GM19099 (cell line): ENCODE measurements around the gene LEKR1.

ENCODE experiments used
- POLR2A ChIP-seq: IDR thresholded peaks from 3 replicates; pipeline ENCODE4 v1.6.1; 2011; ENCODE audit warnings: low read depth; ENCODE audit not compliant: insufficient read length; ENCODE audit errors: extremely low read depth

The LEKR1 gene

DNA sequence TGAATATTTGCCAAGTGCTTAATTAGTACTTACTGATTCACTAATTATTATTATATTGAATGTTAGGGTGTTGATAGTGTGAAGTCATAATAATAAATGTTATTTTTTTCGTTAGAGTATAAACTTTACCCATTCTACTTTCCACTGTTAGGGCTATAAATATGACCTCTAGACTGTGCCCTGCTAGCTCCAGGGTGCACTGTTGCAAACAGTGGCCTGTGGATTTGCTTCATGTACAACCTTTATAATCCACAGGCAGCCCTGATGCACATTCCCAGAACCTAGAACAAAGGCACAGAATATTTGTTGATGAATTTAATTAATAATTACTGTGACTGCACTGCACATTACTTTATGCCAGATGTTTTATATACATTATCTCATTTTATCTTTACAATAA is 28.8 kb upstream of the LEKR1 start:
- no peak for TF ChIP-seq POLR2A

DNA sequence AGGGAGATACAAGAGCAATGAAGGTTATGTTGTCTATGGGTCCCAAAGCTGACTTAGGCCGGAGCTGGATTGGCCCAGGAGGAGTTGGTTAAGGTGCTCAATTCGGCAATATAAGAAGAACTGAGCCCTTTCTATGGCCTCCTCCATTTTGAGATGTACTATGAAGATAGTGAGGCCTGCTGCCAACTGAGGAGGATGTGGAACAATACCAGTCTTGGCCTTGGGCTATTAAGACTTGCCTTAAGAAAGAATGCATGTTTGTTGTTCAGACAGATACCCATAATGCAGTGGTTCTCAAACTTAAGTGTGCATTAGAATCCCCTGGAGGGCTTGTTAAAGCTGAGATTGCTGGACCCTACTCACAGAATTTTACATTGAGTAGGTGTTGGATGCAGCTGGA is 24.4 kb upstream of the LEKR1 start:
- no peak for TF ChIP-seq POLR2A

DNA sequence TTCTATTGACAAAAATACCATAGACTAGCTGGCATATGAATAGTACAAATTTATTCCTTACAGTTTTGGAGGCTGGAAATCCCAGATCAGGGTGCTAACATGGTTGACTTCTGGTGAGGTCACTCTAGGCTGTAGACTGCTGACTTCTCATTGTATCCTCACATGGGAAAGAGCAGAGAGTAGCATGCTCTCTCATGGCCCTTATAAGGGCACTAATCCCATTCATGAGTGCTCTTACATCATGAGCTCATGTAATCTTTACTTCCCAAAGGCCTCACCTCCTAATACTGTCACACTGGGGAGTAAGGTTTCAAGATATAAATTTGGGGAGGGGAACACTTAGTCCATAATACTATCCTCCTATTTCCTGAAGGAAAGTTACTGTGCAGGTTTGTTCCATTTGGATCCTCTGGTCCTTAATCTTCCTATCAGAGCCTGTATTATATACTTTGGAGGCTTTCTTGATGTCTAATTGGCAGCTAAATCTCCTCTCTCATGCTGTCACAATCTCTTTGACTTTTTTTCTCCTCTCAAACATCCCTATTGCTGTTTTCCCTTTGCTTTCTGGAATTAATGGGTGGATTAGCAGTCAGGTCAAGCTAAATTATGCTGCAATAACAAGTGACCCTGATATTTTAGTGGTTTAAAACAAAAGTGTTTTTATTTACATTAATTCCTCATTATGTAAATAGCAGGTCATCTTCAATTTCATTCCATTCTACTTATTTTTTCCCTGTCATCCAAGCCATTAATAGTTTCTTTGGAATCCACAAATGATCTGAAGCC is 23.1 kb upstream of the LEKR1 start:
- TF ChIP-seq POLR2A: no peak

DNA sequence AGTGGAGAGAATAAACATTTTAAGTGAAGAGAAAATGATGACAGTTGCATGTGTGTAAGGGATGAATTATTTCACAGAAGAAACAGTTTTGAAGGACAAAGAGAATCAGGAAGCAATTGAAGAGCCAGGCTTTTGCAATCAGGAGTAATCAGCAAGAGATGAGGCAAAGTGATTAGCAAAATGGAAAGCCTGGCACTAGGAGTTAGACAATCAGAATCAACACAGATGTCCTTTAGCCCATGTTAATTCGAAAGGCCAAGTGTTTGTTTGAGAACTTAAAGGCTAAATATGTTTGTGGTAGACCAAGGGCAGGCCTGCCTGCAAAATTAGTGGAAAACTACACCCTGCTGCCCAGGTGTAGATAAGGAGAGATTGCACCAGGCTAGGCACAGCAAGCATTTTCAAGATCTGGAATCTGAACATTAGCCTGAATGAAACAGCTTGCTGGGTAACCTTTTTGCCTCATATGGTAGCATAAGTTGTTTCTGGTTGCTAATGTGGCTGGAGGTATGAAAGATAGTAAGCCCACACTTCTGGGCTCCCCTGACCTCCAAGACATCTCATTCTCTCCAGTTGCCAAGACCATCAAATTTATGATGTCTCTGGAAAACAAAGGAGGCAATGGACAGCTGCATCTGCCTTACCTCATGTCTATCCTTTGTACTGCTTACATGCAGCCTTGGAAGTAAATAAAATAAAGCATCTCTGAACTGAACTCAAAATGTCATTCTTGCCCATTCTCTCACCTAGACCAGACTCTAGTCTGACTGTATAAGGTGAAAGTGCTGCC is 22.0 kb upstream of the LEKR1 start:
- no peak for TF ChIP-seq POLR2A

DNA sequence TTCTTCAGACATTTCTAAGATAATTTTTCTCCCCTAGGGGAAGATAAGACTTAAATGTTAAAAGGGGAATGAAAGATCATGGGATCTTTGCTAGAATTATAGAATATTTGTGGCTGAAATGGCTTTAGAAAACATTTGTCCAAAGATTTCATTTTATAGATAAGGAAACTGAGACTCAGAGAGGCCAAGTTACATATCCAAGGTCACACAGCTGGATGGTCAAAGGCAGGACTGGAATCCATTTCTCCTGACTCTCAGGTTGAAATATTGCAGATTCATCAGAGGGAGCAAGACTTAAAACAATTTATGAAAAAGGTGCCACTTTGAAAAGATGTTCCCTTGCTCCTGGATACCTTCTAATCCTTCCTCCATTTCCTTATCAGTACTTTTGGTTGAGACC is 19.5 kb upstream of the LEKR1 start:
- no peak for TF ChIP-seq POLR2A

DNA sequence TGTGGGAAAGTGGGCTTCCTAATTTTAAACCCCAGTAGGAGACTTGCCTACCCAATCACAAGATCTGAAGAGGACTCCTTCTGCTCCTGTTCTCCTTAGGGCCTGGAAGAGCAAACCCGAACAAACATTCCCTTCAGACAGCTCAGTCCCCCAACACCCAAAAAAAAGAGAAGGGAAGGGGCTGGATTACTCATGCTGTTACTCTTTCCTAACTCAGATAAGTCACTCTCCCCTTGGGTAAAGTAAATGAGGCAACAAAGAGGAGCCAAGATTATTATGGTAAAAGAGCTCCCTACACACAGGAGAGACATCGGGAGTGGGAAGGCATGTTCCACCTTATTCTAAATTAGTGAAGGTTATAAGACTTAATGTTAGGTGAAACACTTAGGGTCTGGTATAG is 18.1 kb upstream of the LEKR1 start:
- no peak for TF ChIP-seq POLR2A

DNA sequence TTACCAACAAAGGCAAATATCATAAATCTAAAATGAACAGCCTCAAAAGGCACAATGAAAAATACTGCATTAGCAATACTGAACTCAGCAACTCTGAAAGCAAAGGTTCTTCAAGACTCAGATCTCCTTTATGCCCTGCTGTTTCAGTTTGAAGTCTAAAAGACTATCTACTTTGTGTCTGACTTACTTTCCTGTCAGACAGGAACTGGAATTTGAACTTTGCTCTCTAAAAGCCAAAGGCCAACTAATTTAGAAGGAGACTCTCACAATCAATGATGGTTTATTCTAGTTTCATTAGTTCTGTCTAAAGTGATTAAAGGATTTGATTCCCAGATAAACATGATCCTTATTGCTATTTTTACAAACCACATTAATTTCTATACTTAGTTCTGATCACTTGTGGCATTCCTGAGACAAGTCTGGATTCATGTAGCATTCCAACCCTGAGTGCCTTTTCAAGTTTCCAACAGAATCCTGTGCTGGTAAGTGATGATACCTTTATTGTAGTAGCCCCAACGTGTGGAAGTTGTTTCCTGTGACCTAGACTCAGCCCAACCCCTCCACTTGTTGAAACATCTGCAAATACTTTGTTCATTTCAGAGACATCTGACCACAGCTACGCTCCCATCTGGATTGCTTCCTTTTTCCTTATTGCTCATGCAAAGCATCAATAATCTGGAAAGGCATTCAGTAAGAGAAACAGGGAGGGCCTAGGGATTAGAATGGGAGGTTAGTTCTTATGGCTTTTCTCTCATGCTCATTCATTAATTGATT is 14.9 kb upstream of the LEKR1 start:
- no peak for TF ChIP-seq POLR2A

DNA sequence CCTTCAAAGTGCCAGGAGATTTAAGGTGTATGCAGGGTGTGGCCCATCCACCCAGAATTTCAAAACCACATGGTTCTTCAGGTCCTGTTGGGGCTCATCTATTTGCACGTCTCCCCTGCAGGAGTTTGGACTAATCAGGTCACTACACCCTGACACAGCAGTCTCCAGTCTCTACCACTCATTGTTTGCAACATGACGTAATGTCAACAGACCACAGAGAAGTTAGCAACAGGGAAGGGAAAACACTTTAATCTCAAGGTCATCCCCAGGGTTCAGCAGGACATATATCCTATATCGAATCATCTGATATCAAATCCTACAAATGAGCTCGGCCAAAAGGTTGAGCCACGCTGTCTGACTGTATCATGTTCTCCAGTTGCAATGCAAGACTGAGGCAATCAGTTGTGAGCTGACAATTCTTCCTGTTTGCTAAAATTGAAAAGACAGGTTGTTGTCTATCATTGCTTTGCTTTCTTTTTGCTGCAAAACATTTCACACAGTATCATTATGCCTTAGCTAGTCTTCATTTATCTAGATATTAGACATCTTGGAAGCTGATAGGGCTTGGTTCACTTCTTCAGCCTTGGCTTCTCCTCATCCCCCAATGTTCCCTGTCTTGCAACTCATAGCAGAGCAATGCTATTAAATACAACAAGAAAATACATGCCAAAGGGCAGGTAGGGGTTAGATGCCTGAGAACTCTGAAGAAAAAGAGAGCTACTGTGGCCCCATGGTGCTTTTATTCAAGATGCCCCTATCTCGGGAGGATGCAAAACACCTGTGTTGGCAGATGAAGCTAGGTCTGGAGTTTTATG is 13.4 kb upstream of the LEKR1 start:
- no peak for TF ChIP-seq POLR2A

DNA sequence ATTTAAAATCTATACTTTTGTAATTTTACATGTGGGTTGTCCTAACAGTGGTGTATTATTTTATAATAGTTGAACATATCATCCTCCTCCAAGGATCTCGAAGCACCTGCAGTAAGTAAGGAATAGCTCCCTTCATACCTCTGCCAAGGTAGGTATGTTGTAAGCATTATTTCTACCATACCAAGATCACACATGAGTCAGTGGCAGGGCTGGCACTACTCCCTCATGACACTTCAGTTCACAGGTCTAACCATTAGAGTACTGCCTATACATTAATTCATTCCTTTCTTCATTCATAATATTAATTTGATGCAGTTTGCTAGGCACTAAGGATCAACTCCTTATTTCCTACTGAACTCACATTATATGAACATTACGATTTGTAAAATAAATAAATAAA is 11.9 kb upstream of the LEKR1 start:
- TF ChIP-seq POLR2A: no peak

DNA sequence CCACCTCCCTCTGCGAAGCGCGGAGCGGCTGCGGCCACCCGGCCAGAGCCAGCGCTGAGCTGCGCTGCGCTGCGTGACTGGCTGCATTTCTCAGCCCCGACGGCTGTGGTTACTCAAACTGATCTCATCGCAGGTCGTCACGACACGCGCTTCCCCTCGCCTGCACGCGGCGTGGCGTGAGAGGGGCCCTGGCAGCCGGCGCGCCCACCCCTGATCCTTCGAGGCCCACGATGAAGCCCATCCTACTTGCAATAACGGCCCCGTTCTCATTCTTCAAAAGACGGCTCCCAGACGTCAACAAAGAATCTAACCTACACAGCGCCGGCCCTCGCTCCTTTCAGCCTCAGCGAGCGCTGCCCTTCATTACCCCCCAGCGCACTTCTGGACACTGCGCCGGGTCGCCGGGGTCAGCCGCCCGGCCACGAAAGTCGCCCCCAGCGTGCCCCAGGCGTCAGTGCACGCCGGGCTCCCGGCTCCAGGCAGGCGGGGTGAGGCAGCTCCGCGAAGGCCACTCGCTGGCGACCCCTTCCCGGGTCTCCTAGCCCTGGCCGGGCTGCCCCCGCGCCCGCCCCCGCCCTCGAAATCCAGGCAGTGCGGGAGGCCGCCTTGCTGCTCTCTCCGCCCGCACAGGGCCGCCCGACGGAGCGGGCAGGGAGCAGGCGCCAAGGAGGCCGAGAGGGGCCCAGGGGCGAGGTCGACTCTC is 9.9 kb upstream of the LEKR1 start:
- TF ChIP-seq POLR2A: peak; percentile 18

DNA sequence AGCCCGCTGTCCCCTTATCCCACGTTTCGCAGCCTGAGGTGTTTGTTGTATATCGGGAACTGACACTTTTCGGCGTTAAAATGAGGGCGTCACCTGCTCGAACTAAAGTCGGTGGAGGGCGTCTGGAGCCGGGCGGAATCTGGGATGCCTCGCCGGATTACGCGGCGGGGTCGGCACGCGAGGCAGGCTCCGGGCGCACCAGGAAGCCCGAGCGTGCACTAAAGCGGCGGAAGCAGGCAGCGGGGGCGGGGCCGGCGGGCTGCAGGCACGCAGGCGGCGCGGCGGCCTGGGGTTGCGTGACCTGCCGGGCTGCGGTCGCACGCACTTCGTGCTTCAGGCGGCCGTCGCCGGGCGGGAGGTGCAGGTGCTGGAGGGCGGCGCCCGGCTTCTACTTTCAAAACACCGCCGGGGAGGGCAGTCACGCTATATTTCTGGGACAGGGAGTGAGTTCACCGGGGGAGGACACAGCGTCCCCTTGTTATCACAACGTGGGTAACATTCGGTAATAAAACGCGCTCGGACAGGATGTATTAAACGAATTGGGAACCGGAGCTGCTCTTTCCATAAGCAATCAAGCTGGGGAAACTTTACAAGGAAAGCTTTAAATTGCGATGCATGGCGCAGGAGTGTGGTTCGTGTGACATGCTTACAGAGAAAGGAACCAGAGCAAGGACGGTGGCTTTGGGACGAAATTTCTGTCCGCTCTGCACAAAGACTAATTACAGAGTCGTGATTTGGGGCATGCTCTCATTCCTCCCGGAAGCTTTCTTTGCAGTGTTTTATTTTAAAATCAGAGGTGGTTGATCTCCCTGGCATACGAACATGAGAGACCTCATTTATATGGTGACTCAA is 9.1 kb upstream of the LEKR1 start:
- peak; percentile 77 for TF ChIP-seq POLR2A

DNA sequence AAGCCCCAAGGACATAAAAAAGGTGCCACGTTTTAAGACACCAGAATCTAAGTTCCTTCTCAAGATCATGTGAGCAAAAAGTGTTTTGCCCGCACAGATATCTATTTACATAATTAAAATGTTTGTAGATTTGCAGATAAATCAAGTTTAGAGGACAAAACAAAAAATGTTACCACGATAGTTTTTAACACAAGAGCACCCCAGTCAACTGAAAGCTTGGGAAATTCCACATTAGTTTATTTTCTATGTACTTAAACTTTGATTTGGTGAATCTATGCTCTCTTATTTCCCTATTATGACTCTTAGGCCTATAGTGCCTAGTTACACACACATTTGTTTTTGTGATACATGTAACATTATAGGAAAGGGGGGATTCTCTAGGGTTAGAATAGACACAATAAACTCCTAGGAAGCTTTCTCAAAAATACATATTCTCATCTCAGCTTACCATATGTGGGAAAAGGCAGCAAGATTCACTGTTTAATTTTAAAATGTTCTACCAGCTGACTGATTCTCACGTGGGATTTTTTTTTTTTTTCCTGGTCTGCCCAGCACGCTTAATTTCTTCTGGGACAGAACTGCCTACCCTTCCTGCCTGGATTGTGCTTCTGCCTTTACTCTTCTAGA is 8.4 kb upstream of the LEKR1 start:
- no peak for TF ChIP-seq POLR2A

DNA sequence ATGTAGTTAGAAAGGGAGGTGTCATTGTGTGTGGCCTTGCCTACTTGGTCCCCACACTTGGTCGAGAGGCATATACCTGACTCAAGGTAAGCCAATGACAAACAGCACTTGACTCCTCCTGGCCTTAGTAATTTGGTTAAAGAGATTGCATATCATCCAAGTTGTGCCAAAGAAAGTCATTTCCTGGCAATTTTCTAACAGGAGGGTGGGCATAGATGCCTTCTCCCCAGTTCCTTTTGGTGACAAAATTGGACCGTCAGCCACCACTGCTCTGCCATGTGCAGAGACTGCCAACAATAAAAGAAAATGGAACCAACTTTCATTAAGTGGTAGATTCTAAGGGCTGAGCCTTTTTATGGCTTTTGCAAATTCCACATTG is 7.9 kb upstream of the LEKR1 start:
- no peak for TF ChIP-seq POLR2A

DNA sequence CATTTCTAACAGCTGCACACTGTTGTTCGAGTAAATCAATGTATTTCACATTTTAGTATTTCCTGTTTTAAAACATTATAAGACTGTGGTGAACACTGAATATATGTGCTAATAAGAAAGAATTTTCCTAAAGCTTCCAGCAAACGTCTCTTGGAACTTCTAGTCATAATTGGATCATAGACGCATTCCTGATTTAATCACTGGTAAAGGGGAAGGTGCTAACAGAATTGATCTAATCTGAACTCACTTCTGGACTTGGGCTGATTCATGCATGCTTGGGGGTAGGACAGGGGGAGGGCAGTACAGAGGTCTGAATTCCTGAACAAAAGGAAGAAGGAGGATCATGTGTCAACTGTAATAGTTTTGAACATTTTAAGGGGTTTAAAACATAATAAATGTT is 7.3 kb upstream of the LEKR1 start:
- no peak for TF ChIP-seq POLR2A
